Type B pancreatic cell (in vitro differentiated cells): ENCODE data around the gene SH3D19. TPM values are rescaled to one million over a fixed set of nuclear protein-coding genes. Genes with fewer than 3 reads are reported as not detected.

Source experiments
- DNase-seq: peaks from one replicate; pipeline ENCODE4 v3.0.0; 2021; ENCODE audit warnings: mixed read lengths; ENCODE audit not compliant: unreplicated experiment; ENCODE audit errors: extremely low spot score
- H3K27ac Mint-ChIP-seq: 2 replicates; pipeline ENCODE4 v1.8.0; 2021; ENCODE audit warnings: mild to moderate bottlenecking, mixed read lengths
- H3K27me3 Mint-ChIP-seq: 2 replicates; pipeline ENCODE4 v1.8.0; 2021; ENCODE audit warnings: mixed read lengths
- H3K36me3 Mint-ChIP-seq: 2 replicates; pipeline ENCODE4 v1.8.0; 2021; ENCODE audit warnings: mixed read lengths
- H3K4me1 Mint-ChIP-seq: one replicate; pipeline ENCODE4 v1.8.0; 2021; ENCODE audit warnings: mixed read lengths; ENCODE audit not compliant: unreplicated experiment
- H3K4me3 Mint-ChIP-seq: 2 replicates; pipeline ENCODE4 v1.8.0; 2021; ENCODE audit warnings: mild to moderate bottlenecking, mixed read lengths
- H3K9me3 Mint-ChIP-seq: 2 replicates; pipeline ENCODE4 v1.8.0; 2021; ENCODE audit warnings: mixed read lengths
- total RNA-seq: library from RNA; stranded (reverse); gene quantifications from 2 replicates; pipeline ENCODE4 v1.2.1, GENCODE V29; 2021; ENCODE audit warnings: low replicate concordance
- TF ChIP-seq, protein P1 (sequence below): fragments of 200-600 bp; sonication (generic); conservative IDR thresholded peaks from 2 replicates; pipeline ENCODE4 v1.5.0; 2021; ENCODE audit warnings: antibody characterized with exemption, mild to moderate bottlenecking

Gene SH3D19
- total RNA-seq, 1 donor from 2014 or later = 24.3 TPM

- DNase-seq = no peak
- H3K27ac Mint-ChIP-seq = peak overlapping the region; percentile 48
- TF ChIP-seq, protein P1, sequence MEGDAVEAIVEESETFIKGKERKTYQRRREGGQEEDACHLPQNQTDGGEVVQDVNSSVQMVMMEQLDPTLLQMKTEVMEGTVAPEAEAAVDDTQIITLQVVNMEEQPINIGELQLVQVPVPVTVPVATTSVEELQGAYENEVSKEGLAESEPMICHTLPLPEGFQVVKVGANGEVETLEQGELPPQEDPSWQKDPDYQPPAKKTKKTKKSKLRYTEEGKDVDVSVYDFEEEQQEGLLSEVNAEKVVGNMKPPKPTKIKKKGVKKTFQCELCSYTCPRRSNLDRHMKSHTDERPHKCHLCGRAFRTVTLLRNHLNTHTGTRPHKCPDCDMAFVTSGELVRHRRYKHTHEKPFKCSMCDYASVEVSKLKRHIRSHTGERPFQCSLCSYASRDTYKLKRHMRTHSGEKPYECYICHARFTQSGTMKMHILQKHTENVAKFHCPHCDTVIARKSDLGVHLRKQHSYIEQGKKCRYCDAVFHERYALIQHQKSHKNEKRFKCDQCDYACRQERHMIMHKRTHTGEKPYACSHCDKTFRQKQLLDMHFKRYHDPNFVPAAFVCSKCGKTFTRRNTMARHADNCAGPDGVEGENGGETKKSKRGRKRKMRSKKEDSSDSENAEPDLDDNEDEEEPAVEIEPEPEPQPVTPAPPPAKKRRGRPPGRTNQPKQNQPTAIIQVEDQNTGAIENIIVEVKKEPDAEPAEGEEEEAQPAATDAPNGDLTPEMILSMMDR = no peak
- peaks cover 4% of the 10 kb centered on the region for H3K4me1 Mint-ChIP-seq
- H3K36me3 Mint-ChIP-seq = no peaks in the 10 kb centered on the region
- peaks cover 5% of the 10 kb centered on the region for H3K27me3 Mint-ChIP-seq
- H3K4me3 Mint-ChIP-seq = no peak overlapping the region
- no peaks in the 10 kb centered on the region for H3K9me3 Mint-ChIP-seq
These were observed 15.5 kb upstream of the SH3D19 start for GRCh38 chr4:151340751-151341385.

- Mint-ChIP-seq H3K4me1 (peaks cover 4% of the 10 kb centered on the region), H3K4me3 (no peak overlapping the region), H3K27me3 (peaks cover 3% of the 10 kb centered on the region), H3K9me3 (no peaks in the 10 kb centered on the region), H3K36me3 (no peaks in the 10 kb centered on the region), H3K27ac (no peak overlapping the region)
- TF ChIP-seq, protein P1 = no peak
- no peak for DNase-seq
These were observed 14.1 kb upstream of the SH3D19 start for GRCh38 chr4:151339467-151339866.

- no peak for DNase-seq
- H3K36me3 Mint-ChIP-seq = no peaks in the 10 kb centered on the region
- peaks cover 10% of the 10 kb centered on the region for H3K9me3 Mint-ChIP-seq
- H3K4me3 Mint-ChIP-seq = no peak overlapping the region
- H3K27me3 Mint-ChIP-seq = no peaks in the 10 kb centered on the region
- TF ChIP-seq, protein P1 = no peak
- peak overlapping the region; percentile 79 for H3K27ac Mint-ChIP-seq
- H3K4me1 Mint-ChIP-seq = no peaks in the 10 kb centered on the region
These were observed 6.1 kb upstream of the SH3D19 start for GRCh38 chr4:151331276-151332042.

DNA sequence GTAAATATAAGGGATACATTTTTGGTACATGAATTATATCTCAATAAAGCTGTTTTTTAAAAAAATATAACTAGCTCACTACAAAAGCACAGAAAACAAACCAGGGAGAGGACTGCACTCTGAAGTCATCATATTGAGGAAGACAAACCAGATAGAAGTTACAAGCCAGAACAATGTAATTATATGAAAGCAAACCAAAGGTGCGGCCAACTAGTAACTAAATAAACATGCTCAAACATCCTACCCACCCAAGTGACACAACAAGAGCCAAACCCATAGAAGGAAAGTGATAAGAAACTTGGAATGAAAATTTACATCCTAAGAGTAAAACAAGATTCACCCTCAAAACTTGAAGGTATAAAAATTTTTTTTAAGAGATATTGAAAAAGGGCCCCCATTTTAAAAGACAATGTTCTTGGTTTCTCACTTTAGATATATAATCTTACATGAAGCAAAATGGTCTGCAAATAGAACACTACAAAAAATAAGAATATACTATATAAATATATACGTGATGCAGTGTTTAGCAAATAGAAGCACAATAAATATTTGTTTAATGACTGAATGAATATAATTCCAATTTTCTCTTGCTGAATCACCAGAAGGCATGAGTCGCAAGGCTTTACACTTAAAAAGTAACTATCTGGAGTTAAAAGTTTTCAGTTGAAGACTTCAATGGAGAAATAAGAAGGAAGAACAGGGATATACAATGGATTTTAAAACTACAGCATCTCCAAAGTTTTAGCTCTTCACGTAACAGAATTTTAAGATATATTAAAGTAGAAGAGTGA is 4.0 kb upstream of the SH3D19 start:
- TF ChIP-seq, protein P1 = no peak
- peaks cover 7% of the 10 kb centered on the region for H3K4me1 Mint-ChIP-seq
- H3K27me3 Mint-ChIP-seq = no peaks in the 10 kb centered on the region
- H3K27ac Mint-ChIP-seq = peak overlapping the region; percentile 11
- H3K9me3 Mint-ChIP-seq = peaks cover 10% of the 10 kb centered on the region
- peak overlapping the region; percentile 8 for H3K4me3 Mint-ChIP-seq
- H3K36me3 Mint-ChIP-seq = no peaks in the 10 kb centered on the region
- no peak for DNase-seq

- DNase-seq = no peak
- Mint-ChIP-seq H3K27me3 (no peaks in the 10 kb centered on the region), H3K27ac (peak overlapping the region; percentile 89), H3K36me3 (no peaks in the 10 kb centered on the region), H3K4me3 (peak overlapping the region; percentile 95), H3K9me3 (peaks cover 3% of the 10 kb centered on the region), H3K4me1 (peaks cover 36% of the 10 kb centered on the region)
- TF ChIP-seq, protein P1 = no peak
These were observed 493 bp upstream of the SH3D19 start for GRCh38 chr4:151325949-151326246.
